ENCODE data around the gene SPTSSA. TPM values are rescaled to one million over a fixed set of nuclear protein-coding genes. Genes with fewer than 3 reads are reported as not detected.

SPTSSA gene
- total RNA-seq, 4 donors from 2014 or later, result 18.6 to 31.5 (median 28.1) TPM

DNA sequence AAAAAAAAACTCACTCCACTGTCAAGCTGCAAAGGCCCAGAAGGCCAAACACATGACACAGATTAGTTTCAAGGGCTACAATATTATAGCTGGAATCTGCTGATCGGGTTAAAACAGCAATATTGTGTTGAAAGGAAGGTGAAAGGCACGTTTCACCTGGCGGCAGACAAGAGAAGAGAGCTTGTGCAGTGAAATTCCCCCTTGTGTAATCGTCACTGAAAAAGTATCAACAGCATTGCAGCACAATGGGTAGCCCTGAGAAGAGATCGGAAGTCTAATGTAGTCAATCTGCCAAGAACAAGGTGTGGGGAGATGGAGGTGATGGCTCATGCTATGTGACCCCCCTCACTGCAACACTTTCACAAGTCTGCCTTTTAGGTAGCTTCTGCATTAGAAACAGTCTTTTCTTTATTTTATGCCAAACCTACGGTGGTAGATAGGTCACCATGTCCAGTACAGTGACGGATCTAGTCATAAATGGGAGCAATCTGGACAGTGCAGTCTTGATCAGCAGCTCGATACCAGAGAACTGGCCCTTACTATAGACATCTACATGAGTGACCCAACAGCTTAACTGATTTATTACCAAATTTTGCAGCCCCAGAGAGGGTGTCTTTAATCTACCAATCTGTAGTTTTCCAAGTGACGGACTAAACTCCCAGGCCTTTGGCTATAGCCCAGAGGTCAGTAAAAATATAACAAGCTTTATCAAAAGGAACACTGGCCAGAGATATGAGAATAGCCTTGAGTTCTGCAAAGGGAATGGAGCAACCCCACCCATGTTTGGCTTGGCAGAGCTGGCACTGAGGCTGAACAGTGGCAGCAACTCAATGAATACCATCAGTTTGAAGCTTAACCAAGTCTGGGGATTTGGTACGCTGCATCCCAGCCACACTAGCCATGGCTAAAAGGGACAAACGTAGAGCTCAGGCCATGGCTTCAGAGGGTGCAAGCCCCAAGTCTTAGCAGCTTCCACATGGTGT is 35.4 kb downstream of the SPTSSA start:
- no peaks in the 10 kb centered on the region for H3K4me1 ChIP-seq
- no peaks in the 10 kb centered on the region for H3K36me3 ChIP-seq
- DNase-seq (ENCODE audit: low spot score in 2 of 2), result no peak
- H3K9me3 ChIP-seq, result no peaks in the 10 kb centered on the region
- H3K27me3 ChIP-seq, result no peaks in the 10 kb centered on the region
- 86% methylated on average over 10 of the region's 11 CpGs for WGBS
- H3K27ac ChIP-seq, result no peak overlapping the region
- no peak overlapping the region for H3K4me3 ChIP-seq
- TF ChIP-seq POLR2AphosphoS5 (IDR thresholded peaks at IDR 0.05) (no peak), POLR2A (IDR thresholded peaks at IDR 0.05) (no peak), EP300 (IDR thresholded peaks at IDR 0.05) (no peak)
- TF ChIP-seq, protein P1, sequence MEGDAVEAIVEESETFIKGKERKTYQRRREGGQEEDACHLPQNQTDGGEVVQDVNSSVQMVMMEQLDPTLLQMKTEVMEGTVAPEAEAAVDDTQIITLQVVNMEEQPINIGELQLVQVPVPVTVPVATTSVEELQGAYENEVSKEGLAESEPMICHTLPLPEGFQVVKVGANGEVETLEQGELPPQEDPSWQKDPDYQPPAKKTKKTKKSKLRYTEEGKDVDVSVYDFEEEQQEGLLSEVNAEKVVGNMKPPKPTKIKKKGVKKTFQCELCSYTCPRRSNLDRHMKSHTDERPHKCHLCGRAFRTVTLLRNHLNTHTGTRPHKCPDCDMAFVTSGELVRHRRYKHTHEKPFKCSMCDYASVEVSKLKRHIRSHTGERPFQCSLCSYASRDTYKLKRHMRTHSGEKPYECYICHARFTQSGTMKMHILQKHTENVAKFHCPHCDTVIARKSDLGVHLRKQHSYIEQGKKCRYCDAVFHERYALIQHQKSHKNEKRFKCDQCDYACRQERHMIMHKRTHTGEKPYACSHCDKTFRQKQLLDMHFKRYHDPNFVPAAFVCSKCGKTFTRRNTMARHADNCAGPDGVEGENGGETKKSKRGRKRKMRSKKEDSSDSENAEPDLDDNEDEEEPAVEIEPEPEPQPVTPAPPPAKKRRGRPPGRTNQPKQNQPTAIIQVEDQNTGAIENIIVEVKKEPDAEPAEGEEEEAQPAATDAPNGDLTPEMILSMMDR (IDR thresholded peaks at IDR 0.05), result no peak

DNA sequence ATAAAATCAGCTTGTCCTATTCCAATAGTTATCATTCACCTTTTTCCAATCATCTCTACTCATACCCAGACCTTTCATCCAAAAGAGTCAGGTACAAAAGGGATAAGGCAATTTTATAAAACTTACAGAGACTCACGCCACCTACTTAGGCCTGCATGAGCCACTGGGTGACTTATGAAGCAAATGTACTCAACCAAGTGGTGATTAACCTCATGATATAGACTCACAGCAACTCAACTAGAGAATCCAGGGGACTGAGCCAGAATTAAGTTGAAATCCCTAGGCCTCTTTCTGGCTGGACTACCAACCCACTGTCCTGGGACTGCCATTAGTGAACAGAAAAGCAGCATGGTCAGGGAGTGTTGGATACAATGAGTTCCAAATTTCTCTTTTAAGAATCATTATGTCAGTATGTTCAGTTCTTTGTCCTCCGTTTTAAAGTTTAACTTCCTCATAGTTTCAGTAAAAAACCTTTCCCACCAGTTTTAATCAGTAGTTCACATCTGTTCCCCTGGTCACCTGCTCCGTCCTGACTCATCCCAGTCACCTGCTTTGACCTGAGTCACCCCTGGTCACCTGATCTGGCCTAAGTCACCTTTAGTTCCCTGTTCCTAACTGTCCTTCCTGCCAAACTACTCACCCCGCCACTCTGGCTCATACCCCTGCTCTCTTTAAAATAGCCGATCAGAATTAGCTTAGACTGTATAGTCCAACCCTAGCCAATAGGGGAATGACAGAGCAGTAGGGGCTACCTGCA is 36.8 kb downstream of the SPTSSA start:
- no peak for DNase-seq (ENCODE audit: low spot score in 2 of 2)

DNA sequence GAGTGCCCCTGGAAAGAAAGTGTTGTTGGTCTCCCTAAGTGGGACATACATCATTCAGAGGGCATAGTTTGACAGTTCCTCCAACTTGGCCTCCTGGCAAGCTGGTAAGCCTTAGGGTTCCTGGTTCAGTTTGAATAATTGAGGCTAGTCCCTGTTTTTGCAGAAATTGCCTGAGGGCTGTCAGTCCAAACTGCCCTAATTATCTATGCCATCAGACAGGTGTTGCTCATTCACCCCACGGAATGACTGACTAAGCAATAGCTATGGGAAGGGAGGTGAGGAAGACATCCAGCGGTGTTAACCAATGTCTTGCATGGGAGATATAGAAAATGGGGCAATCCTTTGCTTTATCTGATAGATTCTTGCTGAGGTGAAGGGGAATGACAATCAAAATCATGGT is 37.6 kb downstream of the SPTSSA start:
- no peaks in the 10 kb centered on the region for H3K27me3 ChIP-seq
- H3K9me3 ChIP-seq, result peaks cover 6% of the 10 kb centered on the region
- H3K4me1 ChIP-seq, result no peaks in the 10 kb centered on the region
- no peak overlapping the region for H3K4me3 ChIP-seq
- H3K27ac ChIP-seq, result no peak overlapping the region
- no peak for DNase-seq (ENCODE audit: low spot score in 2 of 2)
- H3K36me3 ChIP-seq, result no peaks in the 10 kb centered on the region
- whole genome bisulfite sequencing, result 79% methylated on average over 2 of the region's 2 CpGs
- TF ChIP-seq, protein P1 (IDR thresholded peaks at IDR 0.05), result no peak
- TF ChIP-seq POLR2AphosphoS5 (IDR thresholded peaks at IDR 0.05) (no peak), EP300 (IDR thresholded peaks at IDR 0.05) (no peak), POLR2A (IDR thresholded peaks at IDR 0.05) (no peak)

More for the DNA sequence above, 36.8 kb downstream of the SPTSSA start:
- no peak for TF ChIP-seq POLR2A (IDR thresholded peaks at IDR 0.05)
- TF ChIP-seq, protein P1 (IDR thresholded peaks at IDR 0.05), result no peak
- TF ChIP-seq EP300 (IDR thresholded peaks at IDR 0.05), result no peak
- TF ChIP-seq POLR2AphosphoS5 (IDR thresholded peaks at IDR 0.05), result no peak
- WGBS, result 84% methylated on average over 5 of the region's 5 CpGs
- Histone ChIP-seq H3K36me3 (no peaks in the 10 kb centered on the region), H3K27me3 (no peaks in the 10 kb centered on the region), H3K4me1 (no peaks in the 10 kb centered on the region), H3K9me3 (peaks cover 6% of the 10 kb centered on the region), H3K4me3 (no peak overlapping the region), H3K27ac (no peak overlapping the region)

DNA sequence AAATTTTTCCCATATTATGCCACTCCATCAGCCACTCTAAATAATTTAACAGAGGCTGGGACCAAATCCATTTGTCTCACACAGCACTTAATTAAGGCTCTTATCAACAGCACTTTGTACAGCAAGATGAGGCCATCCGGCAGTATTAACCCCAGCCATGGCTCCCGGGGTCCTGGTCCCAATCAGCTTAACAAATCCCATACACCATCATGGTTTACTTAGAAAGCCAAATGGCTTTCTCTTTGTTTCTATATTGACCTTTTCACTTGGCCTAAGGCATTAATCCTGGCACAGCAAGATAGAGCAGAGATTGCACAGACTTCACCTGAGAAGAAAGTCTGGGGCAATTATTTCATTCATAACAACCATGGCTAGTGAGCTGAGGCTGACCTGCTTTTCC is 38.6 kb downstream of the SPTSSA start:
- WGBS, result 66% methylated on average over 2 of the region's 2 CpGs
- peaks cover 6% of the 10 kb centered on the region for H3K9me3 ChIP-seq
- H3K36me3 ChIP-seq, result no peaks in the 10 kb centered on the region
- no peak for DNase-seq (ENCODE audit: low spot score in 2 of 2)
- TF ChIP-seq POLR2AphosphoS5 (IDR thresholded peaks at IDR 0.05) (no peak), POLR2A (IDR thresholded peaks at IDR 0.05) (no peak), EP300 (IDR thresholded peaks at IDR 0.05) (no peak)
- TF ChIP-seq, protein P1 (IDR thresholded peaks at IDR 0.05), result no peak
- H3K27me3 ChIP-seq, result no peaks in the 10 kb centered on the region
- H3K4me3 ChIP-seq, result no peak overlapping the region
- H3K27ac ChIP-seq, result no peak overlapping the region
- H3K4me1 ChIP-seq, result no peaks in the 10 kb centered on the region

Data from suprapubic skin (tissue), 4 donors.